HG02943 (cell line): ENCODE results near the gene PCBP1.
"Not testable (repeated sequence)": the region's sequence is repeated elsewhere in the genome, so short reads cannot be mapped to it uniquely, and the experiment has no call there.

Source experiments
- ATAC-seq: cut with Tn5 transposase; IDR thresholded peaks from one replicate; pipeline ENCODE4 v1.9.1; 2021; ENCODE audit warnings: mild to moderate bottlenecking, low read depth, moderate library complexity; ENCODE audit not compliant: unreplicated experiment

Gene PCBP1

GRCh38 chr2:70086838-70087701 is at the start of gene PCBP1:
PCBP1 (plus strand) TSS chr2:70087477; CDS start chr2:70087744, 267 bp downstream.
- ATAC-seq, result peak; percentile 40

DNA sequence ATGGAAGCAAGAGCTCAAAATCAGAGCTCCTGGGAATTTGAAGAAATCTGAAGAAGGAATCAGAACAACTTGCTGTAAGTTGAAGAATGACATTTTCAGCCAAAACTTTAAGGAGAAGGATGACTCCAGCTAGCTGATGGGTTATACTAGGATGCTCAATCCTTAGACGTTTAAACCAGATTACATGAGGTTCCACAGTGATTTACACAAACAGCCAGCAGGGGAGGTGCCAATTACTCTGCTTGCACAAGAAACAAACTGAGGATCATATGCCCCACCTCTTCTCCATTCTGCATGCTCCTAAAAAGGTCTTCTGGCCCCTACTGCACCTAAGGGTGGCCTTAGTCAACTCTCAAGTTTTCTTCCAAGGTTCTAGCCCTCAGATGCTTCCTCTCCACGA is 47.9 kb upstream of the PCBP1 start:
- ATAC-seq, result no peak

- ATAC-seq, result no peak
These were observed 45.6 kb upstream of the PCBP1 start for GRCh38 chr2:70041663-70042062.

DNA sequence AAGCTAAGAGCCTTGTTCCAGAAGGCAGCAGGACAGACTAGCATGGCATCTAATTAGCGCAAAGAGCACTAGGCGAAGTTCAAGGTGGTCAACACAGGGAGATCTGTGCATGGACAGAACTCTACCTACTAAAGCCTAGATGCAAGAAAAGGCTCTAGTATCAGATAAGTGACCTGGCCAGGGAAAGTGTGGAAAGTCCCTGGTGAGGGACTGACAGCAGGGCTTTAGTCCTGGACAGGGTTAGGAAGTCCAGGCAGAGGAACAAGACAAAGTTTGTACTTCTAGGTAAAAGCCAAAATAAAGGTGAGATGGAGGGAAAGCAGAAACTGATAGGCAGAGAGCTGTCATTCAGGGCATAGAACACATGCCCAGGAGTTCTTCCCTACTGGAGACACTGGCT is 45.0 kb upstream of the PCBP1 start:
- ATAC-seq, result no peak

- no peak for ATAC-seq
These were observed 43.9 kb upstream of the PCBP1 start for GRCh38 chr2:70043252-70043875.

DNA sequence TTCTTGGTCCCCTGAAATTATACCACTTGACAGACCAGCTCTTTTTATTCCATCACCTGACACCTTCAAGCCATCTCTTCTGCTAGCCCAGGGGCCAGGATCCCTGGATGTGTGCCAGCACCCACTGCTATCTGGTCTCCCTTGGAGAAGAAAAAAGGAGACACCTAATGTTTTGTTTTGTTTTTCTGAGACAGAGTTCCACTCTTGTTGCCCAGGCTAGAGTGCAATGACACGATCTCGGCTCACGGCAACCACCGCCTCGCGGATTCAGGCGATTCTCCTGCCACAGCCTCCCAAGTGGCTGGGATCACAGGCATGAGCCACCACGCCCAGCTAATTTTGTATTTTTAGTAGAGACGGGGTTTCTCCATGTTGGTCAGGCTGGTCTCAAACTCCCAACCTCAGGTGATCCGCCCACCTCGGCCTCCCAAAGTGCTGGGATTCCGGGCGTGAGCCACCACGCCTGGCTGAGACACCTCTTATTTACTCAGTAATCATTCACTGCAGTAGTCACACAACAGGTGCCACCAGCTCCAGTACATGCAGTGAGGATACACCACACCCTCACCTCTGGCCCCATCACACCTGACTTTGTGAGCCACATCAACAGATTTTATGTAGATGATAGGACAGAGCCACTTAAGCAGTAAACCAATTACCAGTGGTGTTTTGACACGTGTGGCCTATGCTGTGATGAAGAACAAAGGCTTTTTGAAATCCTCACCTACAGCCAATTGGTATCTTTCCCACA is 42.8 kb upstream of the PCBP1 start:
- no peak for ATAC-seq

- no peak for ATAC-seq
These were observed 41.9 kb upstream of the PCBP1 start for GRCh38 chr2:70045405-70045804.

DNA sequence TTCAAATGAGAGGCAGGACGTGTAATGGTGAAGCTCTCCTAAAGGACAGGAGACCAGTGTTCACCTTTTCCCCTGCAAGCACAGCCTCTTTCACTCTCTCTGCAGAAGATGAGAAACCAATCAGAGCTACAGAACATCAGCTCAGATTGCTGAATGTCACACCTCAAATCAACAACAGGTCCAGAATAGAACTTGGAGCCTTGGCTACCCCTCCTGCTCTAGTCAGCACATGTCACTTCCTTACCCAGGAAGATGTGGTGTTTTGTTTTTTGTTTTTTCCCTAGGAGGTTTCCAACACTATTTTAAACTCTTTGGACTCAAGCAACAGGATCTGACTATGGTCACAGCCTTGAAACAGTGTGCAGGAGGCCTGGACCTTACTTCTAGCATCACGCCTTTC is 41.3 kb upstream of the PCBP1 start:
- ATAC-seq, result no peak

GRCh38 chr2:70046534-70046933 is 40.7 kb upstream of the PCBP1 start:
- no peak for ATAC-seq

DNA sequence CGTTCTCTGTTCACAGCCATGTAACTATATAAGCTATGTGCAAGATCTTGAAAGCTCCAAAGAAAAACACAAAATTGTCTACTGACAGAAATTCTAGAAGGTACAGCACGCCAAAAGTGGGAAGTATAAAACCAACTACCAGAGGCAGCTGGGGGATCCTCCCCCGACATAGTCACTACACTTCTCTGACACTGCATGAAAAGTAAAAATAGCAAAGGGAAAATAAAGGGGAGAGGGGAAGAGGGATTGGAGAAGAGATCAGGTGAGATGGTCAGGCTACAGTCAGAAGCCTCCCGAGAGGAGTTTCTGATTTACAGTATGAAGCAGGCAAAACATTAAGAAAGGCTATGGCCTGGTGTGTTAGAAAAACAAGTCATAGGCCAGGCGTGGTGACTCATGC is 39.8 kb upstream of the PCBP1 start:
- no peak for ATAC-seq

DNA sequence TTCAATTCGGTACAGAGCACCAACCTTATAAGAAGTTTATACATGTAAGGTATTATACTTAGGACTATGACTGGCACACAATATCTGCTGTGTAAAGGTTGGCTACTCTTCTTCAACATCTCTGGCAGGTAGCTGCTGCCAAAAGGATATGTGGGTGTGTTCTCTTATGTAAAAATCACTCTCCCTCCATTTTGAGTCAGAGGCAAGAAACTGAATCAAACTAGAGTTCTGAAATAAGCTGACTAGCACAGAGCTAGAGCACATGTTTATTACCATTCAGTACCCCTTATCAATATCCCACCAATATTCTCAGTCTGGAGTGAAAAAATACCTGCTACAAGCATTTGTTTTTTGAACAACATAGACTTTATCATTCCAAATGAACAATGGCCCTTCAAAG is 38.0 kb upstream of the PCBP1 start:
- no peak for ATAC-seq

DNA sequence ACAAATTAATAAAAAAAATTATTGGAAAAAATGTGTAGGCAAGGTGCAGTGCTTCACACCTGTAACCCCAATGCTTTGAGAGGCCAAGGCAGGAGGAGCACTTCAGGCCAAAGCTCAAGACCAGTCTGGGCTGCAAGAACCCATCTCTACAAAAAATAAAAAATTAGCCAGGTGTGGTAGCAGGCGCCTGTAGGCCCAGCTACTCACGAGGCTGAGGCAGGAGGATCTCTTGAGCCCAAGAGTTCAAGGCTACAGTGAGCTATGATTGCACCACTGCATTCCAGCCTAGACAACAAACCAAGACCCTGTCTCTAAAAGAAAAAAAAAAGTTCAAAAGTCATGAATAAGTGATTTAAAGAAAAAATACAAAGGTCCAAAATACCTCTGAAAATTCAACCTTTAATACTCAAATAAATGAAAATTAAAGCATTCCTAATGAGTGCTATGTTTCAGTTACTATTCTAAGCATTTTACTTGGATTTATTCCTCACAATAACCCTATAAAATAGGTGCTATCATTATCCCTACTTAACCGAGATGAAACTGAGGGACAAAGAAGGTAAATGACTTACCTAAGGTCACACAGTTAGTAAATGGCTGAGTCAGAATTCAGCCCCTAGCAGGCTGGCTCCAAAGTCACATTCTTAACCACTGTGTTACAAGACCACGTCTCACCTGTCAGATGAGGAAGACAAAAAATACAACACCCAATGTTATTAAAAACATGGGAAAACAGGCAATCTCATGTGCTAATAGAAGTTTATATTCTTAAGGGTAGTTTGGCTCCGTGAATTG is 36.4 kb upstream of the PCBP1 start:
- no peak for ATAC-seq

GRCh38 chr2:70055259-70055658 is 32.0 kb upstream of the PCBP1 start:
- ATAC-seq, result not testable (repeated sequence)

- ATAC-seq, result no peak
These were observed 26.0 kb upstream of the PCBP1 start for GRCh38 chr2:70061317-70061716.

DNA sequence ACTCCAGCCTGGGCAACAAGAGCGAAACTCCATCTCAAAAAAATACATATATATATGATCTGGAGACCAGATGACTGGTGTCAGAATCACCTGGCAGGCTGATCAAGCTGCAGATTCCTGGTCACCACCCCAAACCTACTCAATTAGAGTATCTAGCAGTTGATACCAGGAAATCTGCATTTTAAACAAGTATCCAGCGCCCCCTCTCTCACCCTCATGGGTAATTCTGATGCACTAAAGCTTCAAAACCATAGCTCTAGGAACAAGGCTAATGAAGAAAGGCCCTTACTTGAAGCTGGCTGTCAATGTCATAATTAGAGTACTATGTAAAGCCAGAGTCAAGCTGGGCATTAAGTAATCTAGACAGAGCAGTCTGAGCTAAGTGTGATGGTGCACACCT is 25.0 kb upstream of the PCBP1 start:
- no peak for ATAC-seq

DNA sequence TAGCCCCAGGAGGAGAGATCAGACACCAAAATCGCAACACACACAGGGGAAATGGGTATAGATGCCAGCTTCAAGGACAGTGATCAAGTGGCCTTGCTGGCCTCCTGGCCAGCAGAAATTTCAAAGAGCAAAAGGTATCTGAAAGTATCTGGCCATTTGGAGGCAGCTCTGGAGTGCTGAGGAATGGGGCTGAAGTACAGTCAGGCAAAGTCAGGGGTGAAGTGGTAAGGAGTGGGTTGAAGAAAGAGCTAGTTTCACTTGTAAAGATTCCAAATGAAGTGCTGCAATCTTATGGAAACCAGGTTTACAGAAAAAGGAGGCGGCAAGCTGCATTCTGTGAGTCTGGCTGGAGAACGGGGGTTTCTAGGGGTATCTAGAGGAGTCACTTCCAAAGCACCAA is 19.2 kb upstream of the PCBP1 start:
- no peak for ATAC-seq

DNA sequence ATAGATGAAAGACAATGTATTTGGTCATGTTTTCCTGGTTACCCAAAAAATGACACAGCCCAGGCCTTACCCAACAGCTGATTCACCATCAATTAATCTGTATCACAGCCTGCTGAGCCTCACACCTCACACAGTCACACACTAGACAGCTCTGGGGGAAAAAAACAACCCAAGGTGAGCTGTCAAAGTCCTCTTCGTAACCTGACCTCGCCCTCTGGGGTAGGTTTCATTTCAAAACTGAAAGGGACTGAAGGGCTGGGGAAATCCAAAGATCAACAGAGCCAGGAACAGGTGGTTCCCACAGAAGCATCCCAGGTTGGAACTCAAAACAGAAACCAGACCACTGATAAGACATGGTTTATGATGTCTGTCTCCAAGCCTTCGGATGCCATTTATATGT is 18.2 kb upstream of the PCBP1 start:
- no peak for ATAC-seq

DNA sequence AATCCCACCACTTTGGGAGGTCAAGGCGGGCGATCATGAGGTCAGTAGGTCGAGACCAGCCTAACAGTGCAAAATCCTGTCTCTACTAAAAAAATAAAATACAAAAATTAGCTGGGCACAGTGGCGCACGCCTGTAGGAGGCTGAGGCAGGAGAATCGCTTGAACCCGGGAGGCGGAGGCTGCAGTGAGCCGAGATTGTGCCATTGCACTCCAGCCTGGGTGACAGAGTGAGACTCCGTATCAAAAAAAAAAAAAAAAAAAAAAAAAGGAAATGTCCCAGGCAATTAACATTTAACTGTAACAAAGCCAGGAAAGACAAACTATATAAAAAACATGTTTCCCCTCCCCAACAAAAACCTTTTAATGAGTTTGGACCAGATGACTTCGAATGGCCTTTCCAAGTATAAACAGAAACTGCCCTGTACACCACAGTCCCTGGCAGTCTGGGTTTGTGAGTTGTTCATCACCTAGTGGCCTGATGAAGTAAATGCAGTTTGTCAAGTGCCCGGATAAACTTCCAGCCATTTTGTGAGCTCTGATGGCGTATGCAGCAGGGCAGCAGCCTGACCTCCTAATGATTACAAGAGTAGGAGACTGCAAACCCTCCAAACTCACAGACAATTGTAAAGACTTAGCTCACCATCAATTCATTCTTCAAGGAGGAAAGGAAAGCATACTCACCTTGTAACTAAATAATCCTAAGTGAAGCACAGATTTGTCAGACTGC is 16.6 kb upstream of the PCBP1 start:
- no peak for ATAC-seq

- no peak for ATAC-seq
These were observed 13.8 kb upstream of the PCBP1 start for GRCh38 chr2:70073493-70073892.

DNA sequence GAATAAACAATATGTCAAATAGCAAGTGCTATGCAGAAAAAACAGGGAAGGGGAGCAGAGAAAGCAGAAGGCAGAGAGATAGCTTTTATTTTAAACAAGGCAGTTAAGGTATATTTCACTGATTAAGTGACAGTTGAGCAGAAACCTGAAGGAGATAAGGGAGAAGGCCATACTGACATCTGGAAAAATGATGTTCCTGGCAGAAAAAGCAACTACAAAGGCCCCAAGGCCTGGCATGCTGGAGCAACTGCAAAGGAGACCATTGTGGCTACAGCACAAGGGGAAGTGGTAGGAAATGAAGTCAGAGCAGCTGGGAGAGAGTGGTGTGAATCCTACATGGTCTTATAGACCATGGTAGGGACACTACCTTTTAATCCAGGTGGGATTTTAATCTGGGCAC is 8.9 kb upstream of the PCBP1 start:
- no peak for ATAC-seq
